ENCODE results near the gene MACROD2. TPM values are rescaled to one million over a fixed set of nuclear protein-coding genes. Genes with fewer than 3 reads are reported as not detected.

MACROD2 gene
- total and polyA plus RNA-seq, 2 donors (not counting 1 experiment from before 2014, with no cell fraction given) = 5.3 to 6.7 TPM

DNA sequence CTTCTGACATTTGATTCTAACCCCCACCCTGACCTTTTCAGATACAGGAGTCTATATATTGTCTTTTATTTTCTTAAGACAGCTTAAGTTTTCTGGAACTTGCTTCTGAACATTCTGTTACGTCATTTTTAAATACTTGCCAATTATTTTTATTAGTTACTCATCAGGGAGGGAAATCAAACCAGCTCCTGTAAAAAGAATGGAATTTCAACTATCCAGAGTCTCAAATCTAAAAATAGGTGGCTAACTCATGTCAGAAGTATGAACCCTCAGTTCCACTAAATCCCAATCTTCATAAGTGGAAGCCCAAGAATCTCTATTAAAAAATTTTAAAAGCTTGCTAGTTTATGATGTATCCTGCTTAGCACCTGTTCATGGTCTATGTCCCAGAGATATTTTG lies 1677.9 kb downstream of the MACROD2 start:
- H3K9me3 Mint-ChIP-seq (ENCODE audit: insufficient read depth) = peaks cover 1% of the 10 kb centered on the region
- H3K27ac Mint-ChIP-seq = no peak overlapping the region

More for the DNA sequence above, 1677.9 kb downstream of the MACROD2 start:
- peaks cover 0 to 1% (median 0%) of the 10 kb centered on the region in 3 donors for H3K9me3 ChIP-seq (ENCODE audit: control extremely low read depth in 1 of 3, control insufficient read depth in 2 of 3, insufficient read depth in 1 of 3, low read length in 2 of 3)
- no peak overlapping the region for H3K4me2 ChIP-seq (replicated peaks; ENCODE audit: low read depth, low read length, poor library complexity, severe bottlenecking)
- H2AFZ ChIP-seq (ENCODE audit: insufficient read depth, low read depth, low read length, poor library complexity, severe bottlenecking) = no peak overlapping the region
- no peaks in the 10 kb centered on the region for H3K79me2 ChIP-seq (ENCODE audit: control insufficient read depth, insufficient read depth, low read length)
- H3K27ac ChIP-seq (ENCODE audit: low read length in 2 of 2) = no peak overlapping the region
- H3K27me3 ChIP-seq (replicated peaks in 1 of 4; ENCODE audit: control extremely low read depth in 1 of 4, control insufficient read depth in 3 of 4, insufficient read depth in 4 of 4, low read length in 3 of 4) = no peaks in the 10 kb centered on the region
- no peak for TF ChIP-seq EZH2 (IDR thresholded peaks at IDR 0.05; ENCODE audit: borderline replicate concordance, insufficient read depth, low read depth, low read length, poor library complexity, severe bottlenecking)
- no peak for TF ChIP-seq CTCF (IDR thresholded peaks at IDR 0.05)
- Mint-ChIP-seq H3K27me3 (peaks cover 12% of the 10 kb centered on the region), H3K4me3 (no peak overlapping the region), H3K4me1 (no peaks in the 10 kb centered on the region)
- DNase-seq = no peak
- ChIA-PET POLR2A (no interaction called here), CTCF (no interaction called here)
- WGBS (ENCODE audit: insufficient coverage) = no CpG with 5 or more reads among the region's 1 CpG
- no peaks in the 10 kb centered on the region for H3K36me3 ChIP-seq (replicated peaks in 1 of 2; ENCODE audit: control extremely low read depth in 1 of 2, control insufficient read depth in 1 of 2, extremely low read depth in 1 of 2, insufficient read depth in 2 of 2, low read length in 1 of 2)
- no peak for ATAC-seq (ENCODE audit: low read depth)
- intact Hi-C loops (cut with micrococcal nuclease) = no loop called here
- H3K4me3 ChIP-seq (ENCODE audit: control extremely low read depth in 1 of 5, extremely low read depth in 1 of 5, insufficient read depth in 1 of 5, low read depth in 2 of 5, low read length in 4 of 5) = no peak overlapping the region
- H4K20me1 ChIP-seq (ENCODE audit: control insufficient read depth, insufficient read depth, low read length, poor library complexity, severe bottlenecking) = no peaks in the 10 kb centered on the region
- no peaks in the 10 kb centered on the region for H3K4me1 ChIP-seq (ENCODE audit: control insufficient read depth in 2 of 2, insufficient read depth in 2 of 2, low read length in 2 of 2)
- no peak overlapping the region for H3K9ac ChIP-seq (ENCODE audit: low read length)
